IPS-NIHi11 (cell line): ENCODE data around the gene EXOC4.

Source experiments
- DNase-seq: peaks from one replicate; pipeline ENCODE4 v3.0.0; 2012; ENCODE audit warnings: mixed read lengths, low spot score

EXOC4 gene

GRCh38 chr7:133674079-133674763 is 421.3 kb downstream of the EXOC4 start:
- DNase-seq = no peak

DNA sequence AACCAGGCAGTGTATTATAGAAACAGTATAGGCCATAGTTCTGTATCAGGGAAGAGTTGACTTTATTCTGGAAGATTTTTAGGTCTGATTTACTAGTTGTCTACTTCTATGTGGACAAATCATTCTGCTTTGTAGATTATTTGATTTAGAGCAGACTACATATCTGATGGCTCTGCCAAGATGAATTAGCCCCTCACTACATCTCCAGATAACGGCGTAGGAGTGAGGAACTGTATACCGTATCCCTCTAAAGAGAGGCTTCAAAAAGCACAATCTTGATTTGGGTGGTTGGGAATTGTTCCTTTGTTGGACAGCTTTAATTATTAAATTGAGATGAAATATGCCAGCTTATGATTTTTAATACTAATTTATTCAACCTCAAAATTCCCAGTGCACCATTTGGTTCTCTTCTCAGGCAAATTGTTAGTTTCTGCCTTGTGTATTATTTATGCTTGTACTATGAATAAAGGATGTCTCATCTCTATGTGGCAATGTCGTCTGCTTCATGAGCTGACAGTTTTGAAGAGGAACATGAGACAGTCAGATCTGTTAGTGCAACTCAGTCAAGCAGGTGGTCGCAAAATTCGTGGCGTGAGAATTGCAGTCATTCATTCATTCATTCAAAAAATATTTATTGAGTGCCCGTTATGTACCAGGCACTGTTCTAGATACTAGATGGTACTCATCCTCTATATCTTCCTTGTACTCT is 422.8 kb downstream of the EXOC4 start:
- DNase-seq = no peak

DNA sequence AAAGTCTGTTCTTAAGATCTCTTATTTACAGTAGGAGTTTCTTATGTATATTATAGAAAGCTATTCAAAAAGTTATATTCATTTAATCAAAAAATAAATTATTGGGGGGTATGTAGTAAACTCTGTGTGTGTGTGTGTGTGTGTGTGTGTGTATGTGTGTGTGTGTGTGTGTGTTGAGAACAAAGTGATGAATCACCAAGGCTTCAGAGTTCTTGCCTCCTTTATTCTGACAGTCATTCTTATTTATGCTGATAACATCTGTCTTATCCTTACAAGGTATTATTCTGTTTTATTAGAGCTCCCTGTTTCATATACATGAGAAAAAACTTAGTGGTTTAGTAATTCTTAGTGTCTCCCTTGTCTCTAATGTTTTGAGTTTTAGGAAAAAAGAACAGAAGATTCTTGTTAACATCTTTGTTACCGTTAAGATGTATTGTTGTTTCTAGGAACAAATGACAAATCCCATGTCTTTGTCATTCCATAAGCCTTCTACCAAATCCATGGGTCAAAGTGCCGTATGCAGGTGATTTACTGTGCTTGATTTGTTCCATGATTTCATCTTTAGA is 424.0 kb downstream of the EXOC4 start:
- no peak for DNase-seq

GRCh38 chr7:133678137-133678814 is 425.4 kb downstream of the EXOC4 start:
- no peak for DNase-seq

DNA sequence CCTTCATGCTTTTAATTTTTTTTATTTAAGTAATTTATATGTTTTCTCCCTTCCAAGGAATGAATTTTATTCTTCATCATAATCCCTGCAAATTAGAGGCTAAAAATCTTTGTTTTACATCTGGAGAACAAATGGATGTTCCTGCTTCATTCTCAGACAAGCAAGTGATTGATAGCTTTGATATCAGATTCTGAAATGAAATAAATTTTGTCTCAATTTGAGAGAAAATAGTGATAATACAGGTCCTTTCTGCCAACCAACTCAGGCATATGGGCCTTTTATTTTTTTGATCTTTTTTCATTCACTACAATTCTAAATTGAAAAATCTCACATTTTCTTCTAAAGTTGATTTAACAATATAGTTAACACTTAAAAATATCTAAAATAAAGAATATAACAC is 427.1 kb downstream of the EXOC4 start:
- DNase-seq = no peak

GRCh38 chr7:133681529-133681928 is 428.7 kb downstream of the EXOC4 start:
- DNase-seq = no peak

DNA sequence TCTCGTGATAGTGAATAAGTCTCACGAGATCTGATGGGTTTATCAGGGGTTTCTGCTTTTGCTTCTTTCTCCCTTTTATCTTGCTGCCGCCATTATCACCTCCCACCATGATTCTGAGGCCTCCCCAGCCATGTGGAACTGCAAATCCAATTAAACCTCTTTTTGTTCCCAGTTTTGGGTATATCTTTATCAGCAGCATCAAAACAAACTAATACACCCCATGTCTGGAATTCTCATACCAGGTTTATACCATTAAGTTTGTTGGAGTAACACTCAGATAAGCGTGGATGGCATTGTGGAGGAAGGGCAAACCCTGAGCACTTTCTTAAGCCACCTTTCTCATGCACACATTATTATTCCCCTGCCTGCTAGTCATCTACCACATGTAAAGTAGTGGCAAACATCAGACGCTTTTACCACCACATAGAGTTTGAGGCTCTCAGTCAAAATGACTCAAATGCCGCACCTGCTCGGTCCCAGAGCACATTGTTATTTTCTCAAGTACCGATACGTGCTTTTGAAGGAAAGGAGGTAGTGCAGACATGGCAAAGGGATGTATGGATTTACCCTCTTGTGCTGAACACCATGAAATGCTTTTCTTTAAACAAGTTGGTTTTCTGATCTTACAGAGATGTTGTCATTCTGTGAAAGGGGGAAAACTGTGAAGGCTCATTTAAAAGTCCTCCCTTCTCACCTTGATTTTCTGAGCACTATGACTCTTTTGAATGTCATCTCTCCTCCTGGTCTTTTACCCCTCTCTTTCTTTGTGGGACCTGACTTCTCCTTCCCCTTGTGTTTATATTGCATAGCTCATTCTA is 429.7 kb downstream of the EXOC4 start:
- DNase-seq = no peak

DNA sequence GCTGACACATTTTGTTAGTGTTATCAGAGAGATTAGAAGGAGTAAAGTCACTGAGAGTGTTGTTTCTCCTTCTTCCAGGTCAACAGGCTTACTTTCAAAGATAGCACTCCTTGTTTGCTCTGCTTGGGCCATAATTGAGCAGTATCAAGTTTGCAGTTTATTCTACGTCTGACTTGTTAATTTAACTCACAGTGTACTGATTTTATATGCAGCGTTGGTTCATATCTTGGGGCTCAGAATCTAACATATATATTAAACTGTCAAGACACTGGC is 430.2 kb downstream of the EXOC4 start:
- no peak for DNase-seq

DNA sequence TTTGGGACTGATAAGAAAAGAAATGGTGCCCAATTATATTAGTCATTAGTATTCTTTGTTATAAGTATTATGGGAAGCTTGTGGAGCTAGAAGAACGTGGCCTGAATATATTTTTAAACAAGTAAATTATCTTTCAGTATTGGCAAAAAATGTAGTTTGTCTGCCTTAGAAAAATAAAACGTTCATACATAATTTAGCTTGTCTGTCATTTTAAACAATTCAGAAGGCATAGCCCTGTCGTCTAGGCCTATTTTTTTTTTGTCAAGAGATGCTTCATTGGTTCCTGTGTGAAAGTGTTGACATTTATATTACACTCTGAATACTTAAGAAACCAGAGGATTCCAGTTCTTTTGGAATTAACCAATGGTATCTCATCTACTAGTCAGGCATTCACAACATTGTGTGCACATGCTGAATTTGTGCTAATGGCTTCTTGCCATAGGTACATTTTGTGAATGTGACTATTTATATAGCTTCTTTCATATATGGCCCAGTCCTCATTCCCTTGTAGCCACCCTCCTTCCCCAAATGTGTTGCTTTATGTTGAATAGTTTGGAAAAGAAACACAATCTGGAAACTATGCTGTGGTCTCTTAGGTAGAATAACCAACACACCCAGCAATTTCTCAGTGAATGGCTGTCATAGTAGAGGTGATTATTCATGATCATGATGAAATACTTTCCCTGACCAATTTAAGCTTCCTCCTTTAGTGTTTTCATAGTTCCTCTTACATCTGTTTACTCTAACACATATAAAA is 435.8 kb downstream of the EXOC4 start:
- DNase-seq = no peak

DNA sequence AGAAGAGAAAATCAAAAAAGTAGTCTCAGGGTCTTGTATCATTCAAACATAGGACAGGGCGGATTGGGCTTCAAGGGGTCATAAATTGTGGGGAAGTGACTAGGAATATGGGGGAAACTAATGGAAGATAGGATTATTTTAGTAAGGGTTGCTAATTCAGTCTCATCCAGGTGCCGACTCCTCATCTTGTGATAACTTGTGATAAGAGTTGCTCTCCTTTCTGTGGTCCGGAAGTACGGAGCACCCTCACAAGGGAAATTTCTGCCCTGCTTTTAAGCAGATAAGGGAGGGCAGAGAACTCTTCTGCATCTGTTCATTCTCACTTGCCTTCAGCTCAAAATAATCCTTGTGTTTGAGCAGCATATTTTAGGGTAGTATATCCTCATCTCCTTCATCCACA is 437.9 kb downstream of the EXOC4 start:
- DNase-seq = no peak

GRCh38 chr7:133691727-133692610 is 439.1 kb downstream of the EXOC4 start:
- no peak for DNase-seq

GRCh38 chr7:133693281-133693680 is 440.4 kb downstream of the EXOC4 start:
- no peak for DNase-seq

DNA sequence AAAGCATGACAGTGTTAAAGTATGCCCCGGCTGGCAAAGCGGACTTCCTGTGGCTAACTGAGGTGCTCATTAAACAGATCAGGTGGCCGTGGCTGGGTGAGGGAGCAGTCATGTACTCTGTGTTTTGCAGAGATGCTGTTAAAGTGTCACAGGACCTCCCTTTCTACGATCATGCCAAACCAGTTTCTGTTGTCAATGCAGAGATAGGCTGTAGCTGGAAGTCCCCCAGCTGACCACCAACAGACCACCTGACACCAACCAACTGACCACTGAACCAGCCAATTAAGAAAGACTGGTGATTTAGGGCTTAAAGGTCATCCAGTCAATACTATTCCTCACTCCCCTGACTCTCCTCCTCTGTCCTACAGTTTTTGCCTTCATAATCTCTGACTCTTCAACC is 443.2 kb downstream of the EXOC4 start:
- no peak for DNase-seq

DNA sequence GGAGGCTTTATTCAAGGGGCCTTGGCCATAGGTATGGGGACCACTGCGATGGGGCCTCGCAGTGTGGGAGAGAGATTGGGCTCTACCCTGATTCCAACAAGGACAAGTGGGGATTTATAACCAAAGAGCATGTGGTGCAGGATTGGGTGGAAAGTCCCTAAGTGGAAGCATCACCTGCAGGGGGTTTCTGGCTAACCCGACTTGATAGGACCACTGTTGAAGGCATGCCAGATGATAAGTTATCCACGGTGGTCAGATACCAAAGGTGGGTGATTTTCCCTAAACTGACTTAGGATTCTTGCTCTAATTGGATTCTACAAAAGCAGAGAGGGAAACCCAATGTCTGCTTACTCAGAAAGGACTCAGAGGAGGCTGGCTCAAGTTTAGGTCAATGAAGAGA is 444.7 kb downstream of the EXOC4 start:
- no peak for DNase-seq

- DNase-seq = no peak
Measured at GRCh38 chr7:133698127-133698526, 445.2 kb downstream of the EXOC4 start.

DNA sequence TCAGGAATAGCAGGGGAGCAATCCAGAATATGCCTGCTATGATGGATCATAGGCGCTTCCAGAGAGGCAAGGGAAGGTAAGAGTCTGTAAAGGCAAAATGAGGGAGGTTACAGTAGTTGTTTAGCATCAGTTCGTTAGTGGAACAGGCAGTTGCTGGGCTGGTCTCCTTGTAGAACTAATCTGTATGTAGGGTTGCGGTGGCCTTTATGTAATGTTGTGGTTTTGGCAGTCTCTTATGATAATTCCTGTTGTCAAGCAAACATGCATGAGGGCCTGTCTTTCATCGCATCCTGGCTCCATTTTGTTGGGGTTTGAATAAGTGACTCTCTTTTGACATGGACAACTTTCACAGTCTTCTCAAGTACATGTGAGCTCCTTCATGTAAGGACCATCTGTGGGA is 446.5 kb downstream of the EXOC4 start:
- no peak for DNase-seq

DNA sequence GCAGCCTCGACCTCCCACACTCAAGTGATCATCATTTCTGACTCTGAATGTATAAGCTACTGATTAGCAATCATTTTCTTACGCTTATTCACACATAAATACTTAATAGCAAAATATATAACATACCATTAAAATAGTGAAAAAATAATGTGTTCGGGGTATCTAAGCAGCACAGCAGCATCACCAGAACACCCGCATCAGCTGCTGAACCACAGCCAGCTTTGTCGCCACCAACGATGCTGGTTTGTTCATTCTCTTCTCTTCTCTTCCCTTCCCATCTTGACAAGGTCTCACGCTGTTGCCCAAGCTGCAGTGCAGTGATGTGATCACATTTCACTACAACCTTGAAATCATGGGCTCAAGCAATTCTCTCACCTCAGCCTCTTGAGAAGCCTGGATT is 449.2 kb downstream of the EXOC4 start:
- no peak for DNase-seq

GRCh38 chr7:133702960-133703359 is 450.1 kb downstream of the EXOC4 start:
- no peak for DNase-seq

GRCh38 chr7:133703547-133703946 is 450.7 kb downstream of the EXOC4 start:
- DNase-seq = no peak

GRCh38 chr7:133704453-133704852 is 451.6 kb downstream of the EXOC4 start:
- no peak for DNase-seq

DNA sequence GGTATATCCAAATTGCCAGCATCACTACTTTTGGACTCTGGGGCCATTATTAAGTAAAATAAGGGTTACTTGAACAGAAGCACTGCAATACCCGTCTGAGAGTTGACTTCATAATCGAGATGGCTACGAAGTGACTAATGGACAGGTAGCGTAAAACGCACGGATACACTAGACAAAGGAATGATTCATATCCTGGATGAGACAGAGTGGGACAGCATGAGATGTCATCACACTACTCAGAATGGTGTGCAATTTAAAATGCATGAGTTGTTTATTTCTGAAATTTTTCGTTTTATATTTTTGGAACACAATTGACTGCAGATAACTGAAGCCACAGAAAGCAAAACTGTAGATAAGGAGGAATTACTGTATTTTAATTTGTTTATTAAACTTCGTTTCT is 452.7 kb downstream of the EXOC4 start:
- no peak for DNase-seq
